Measurements from ENCODE around the gene SCAPER. TPM values are rescaled to one million over a fixed set of nuclear protein-coding genes. Genes with fewer than 3 reads are reported as not detected.

Gene SCAPER
- polyA plus RNA-seq, 4 donors: 8.1 to 25.9 (median 14.0) TPM

DNA sequence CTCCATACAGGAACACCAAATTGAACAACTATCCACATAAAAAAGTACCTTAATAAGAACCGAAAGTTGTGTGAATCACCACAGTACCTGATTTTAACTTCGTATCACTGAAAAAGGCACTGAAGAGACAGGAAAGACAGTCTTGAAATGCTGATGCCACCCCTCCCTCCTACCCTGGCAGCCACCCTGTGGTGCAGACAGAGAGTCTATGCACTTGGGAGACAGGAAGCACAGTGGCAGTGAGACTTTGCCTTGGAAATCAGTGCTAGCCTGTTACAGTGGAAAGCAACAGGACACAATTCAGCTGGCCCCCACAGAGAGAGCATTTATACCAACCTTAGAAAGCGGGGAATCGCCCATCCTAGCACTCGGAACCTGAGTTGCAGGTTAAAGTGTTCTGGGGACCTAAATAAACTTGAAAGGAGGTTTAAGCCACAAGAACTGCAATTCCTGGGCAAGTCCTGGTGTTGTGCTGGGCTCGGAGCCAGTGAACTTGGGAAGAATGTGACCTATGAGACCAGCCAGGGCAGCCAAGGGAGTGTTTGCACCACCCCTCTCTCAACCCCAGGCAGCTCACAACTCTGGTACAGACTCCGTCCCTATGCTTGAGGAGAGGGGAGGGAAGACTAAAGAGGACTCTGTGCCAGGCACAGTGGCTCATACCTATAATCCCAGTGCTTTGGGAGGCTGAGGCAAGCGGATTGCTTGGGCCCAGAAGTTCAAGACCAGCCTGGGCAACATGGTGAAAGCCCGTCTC is 328.4 kb downstream of the SCAPER start:
- H3K27ac ChIP-seq (ENCODE audit: low read depth in 1 of 3, low read length in 2 of 3): peak overlapping the region in 2 of 3 donors; percentile 51 to 88
- no peak overlapping the region for H3K4me3 ChIP-seq (ENCODE audit: low read depth in 1 of 3, low read length in 3 of 3)
- DNase-seq: peak; percentile 70 to 96
- H3K27me3 ChIP-seq (ENCODE audit: control insufficient read depth in 3 of 3, insufficient read depth in 3 of 3, low read length in 3 of 3): no peaks in the 10 kb centered on the region
- H3K36me3 ChIP-seq (ENCODE audit: control insufficient read depth in 3 of 3, insufficient read depth in 2 of 3, low read depth in 1 of 3, low read length in 3 of 3): peaks cover 0 to 9% (median 0%) of the 10 kb centered on the region in 3 donors
- 21 to 50% (median 50%) methylated on average over 9 of the region's 9 CpGs for WGBS, 3 donors
- no peak for FAIRE-seq
- H3K9me3 ChIP-seq (ENCODE audit: control insufficient read depth in 2 of 2, insufficient read depth in 1 of 2, low read depth in 1 of 2, low read length in 1 of 2): peaks cover 0 to 6% of the 10 kb centered on the region in 2 donors
- peaks cover 3 to 14% (median 4%) of the 10 kb centered on the region in 3 donors for H3K4me1 ChIP-seq (ENCODE audit: control insufficient read depth in 3 of 3, insufficient read depth in 2 of 3, low read depth in 1 of 3, low read length in 2 of 3)

DNA sequence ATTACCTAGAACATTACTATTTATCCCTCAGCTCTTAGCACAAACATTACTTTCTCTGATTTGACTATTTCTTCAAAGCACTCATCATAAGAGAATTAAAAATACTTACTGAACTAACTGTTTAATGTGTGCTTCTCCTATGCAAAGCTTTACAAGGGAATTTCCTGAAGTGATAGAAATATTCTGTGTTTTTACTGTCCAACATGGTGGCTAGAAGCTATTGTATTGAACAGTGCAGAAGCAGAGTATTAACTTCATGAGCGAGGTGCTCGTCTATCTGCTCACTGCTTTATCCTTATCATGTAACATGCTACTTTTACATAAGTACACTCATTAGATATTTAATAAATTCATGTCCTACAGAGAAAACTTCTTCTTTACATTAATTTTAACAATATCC is 329.5 kb downstream of the SCAPER start:
- WGBS, 3 donors: 88 to 96% (median 92%) methylated on average over 2 of the region's 2 CpGs
- peaks cover 0 to 3% of the 10 kb centered on the region in 2 donors for H3K9me3 ChIP-seq (ENCODE audit: control insufficient read depth in 2 of 2, insufficient read depth in 1 of 2, low read depth in 1 of 2, low read length in 1 of 2)
- no peak overlapping the region for H3K4me3 ChIP-seq (ENCODE audit: low read depth in 1 of 3, low read length in 3 of 3)
- DNase-seq (no peak), FAIRE-seq (no peak)
- peaks cover 3 to 14% (median 4%) of the 10 kb centered on the region in 3 donors for H3K4me1 ChIP-seq (ENCODE audit: control insufficient read depth in 3 of 3, insufficient read depth in 2 of 3, low read depth in 1 of 3, low read length in 2 of 3)
- H3K36me3 ChIP-seq (ENCODE audit: control insufficient read depth in 3 of 3, insufficient read depth in 2 of 3, low read depth in 1 of 3, low read length in 3 of 3): peaks cover 0 to 9% (median 0%) of the 10 kb centered on the region in 3 donors
- H3K27me3 ChIP-seq (ENCODE audit: control insufficient read depth in 3 of 3, insufficient read depth in 3 of 3, low read length in 3 of 3): no peaks in the 10 kb centered on the region
- H3K27ac ChIP-seq (ENCODE audit: low read depth in 1 of 3, low read length in 2 of 3): no peak overlapping the region

DNA sequence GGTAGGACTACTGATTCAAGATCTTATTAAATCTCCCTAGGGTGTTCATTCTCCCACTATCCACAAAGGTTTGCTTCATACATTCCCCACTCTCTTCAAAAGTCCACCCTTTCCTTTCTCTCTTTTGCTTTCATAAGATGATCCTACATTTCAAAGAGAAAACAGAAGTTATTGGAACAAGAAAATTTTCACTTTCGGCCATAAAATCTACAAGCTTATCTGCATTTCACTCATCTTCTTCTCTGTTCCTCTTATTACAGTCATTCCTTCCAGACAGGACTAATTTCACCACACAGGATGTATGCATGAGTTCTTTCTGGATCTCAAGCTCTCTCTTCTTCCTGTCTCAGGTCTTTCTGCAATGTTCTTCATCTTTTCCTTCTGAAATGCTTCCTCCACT is 329.9 kb downstream of the SCAPER start:
- no peak for FAIRE-seq
- no peak overlapping the region for H3K27ac ChIP-seq (ENCODE audit: low read depth in 1 of 3, low read length in 2 of 3)
- peaks cover 3 to 14% (median 4%) of the 10 kb centered on the region in 3 donors for H3K4me1 ChIP-seq (ENCODE audit: control insufficient read depth in 3 of 3, insufficient read depth in 2 of 3, low read depth in 1 of 3, low read length in 2 of 3)
- WGBS, 3 donors: 75 to 87% (median 85%) methylated on average over 1 of the region's 1 CpG
- no peak for DNase-seq
- H3K27me3 ChIP-seq (ENCODE audit: control insufficient read depth in 3 of 3, insufficient read depth in 3 of 3, low read length in 3 of 3): no peaks in the 10 kb centered on the region
- H3K4me3 ChIP-seq (ENCODE audit: low read depth in 1 of 3, low read length in 3 of 3): no peak overlapping the region
- peaks cover 0 to 9% (median 0%) of the 10 kb centered on the region in 3 donors for H3K36me3 ChIP-seq (ENCODE audit: control insufficient read depth in 3 of 3, insufficient read depth in 2 of 3, low read depth in 1 of 3, low read length in 3 of 3)
- peaks cover 0 to 3% of the 10 kb centered on the region in 2 donors for H3K9me3 ChIP-seq (ENCODE audit: control insufficient read depth in 2 of 2, insufficient read depth in 1 of 2, low read depth in 1 of 2, low read length in 1 of 2)

DNA sequence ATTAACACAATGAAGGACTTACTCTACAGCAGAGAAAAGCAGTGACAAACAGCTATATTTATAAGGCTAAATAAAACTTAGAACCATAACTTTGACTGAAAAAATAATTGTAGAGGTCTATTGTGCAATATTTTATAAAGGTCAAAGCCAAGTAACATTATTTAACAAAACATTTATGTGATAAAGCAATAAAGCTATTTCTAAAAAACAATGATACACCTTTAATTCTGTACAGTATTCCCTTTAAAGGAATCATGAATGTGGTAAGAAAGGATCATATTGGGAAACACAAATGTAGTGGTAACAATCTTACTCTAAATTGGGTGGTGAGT is 332.2 kb downstream of the SCAPER start:
- Histone ChIP-seq H3K27me3 (ENCODE audit: control insufficient read depth in 3 of 3, insufficient read depth in 3 of 3, low read length in 3 of 3) (no peaks in the 10 kb centered on the region), H3K36me3 (ENCODE audit: control insufficient read depth in 3 of 3, insufficient read depth in 2 of 3, low read depth in 1 of 3, low read length in 3 of 3) (peaks cover 0 to 5% (median 0%) of the 10 kb centered on the region in 3 donors), H3K27ac (ENCODE audit: low read depth in 1 of 3, low read length in 2 of 3) (no peak overlapping the region), H3K4me1 (ENCODE audit: control insufficient read depth in 3 of 3, insufficient read depth in 2 of 3, low read depth in 1 of 3, low read length in 2 of 3) (peaks cover 2 to 14% (median 3%) of the 10 kb centered on the region in 3 donors), H3K4me3 (ENCODE audit: low read depth in 1 of 3, low read length in 3 of 3) (no peak overlapping the region), H3K9me3 (ENCODE audit: control insufficient read depth in 2 of 2, insufficient read depth in 1 of 2, low read depth in 1 of 2, low read length in 1 of 2) (peaks cover 0 to 3% of the 10 kb centered on the region in 2 donors)
- FAIRE-seq (no peak), DNase-seq (no peak)

DNA sequence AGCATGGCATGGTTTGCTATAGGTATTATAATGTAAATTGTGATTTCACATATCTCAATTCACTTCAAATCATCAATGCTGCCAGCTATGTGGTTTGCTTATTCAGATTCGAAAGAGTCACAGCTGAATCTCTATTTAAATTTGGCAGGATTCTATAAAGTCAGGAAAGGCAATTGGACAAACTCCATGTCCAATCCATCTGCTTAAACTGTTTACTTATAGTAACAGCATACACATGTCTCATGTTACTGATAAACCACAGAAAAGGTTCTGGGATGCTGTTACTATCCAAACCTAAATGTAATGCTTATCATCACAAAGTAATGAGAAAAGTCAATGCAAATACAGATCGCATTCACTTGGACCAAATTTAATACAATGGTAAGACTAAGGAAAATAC is 338.9 kb downstream of the SCAPER start:
- H3K9me3 ChIP-seq (ENCODE audit: control insufficient read depth in 2 of 2, insufficient read depth in 1 of 2, low read depth in 1 of 2, low read length in 1 of 2): no peaks in the 10 kb centered on the region
- H3K36me3 ChIP-seq (ENCODE audit: control insufficient read depth in 3 of 3, insufficient read depth in 2 of 3, low read depth in 1 of 3, low read length in 3 of 3): no peaks in the 10 kb centered on the region
- no peak overlapping the region for H3K27ac ChIP-seq (ENCODE audit: low read depth in 1 of 3, low read length in 2 of 3)
- H3K27me3 ChIP-seq (ENCODE audit: control insufficient read depth in 3 of 3, insufficient read depth in 3 of 3, low read length in 3 of 3): no peaks in the 10 kb centered on the region
- FAIRE-seq (no peak), DNase-seq (no peak)
- H3K4me1 ChIP-seq (ENCODE audit: control insufficient read depth in 3 of 3, insufficient read depth in 2 of 3, low read depth in 1 of 3, low read length in 2 of 3): no peaks in the 10 kb centered on the region
- H3K4me3 ChIP-seq (ENCODE audit: low read depth in 1 of 3, low read length in 3 of 3): no peak overlapping the region
- WGBS, 3 donors: 66 to 93% (median 90%) methylated on average over 2 of the region's 2 CpGs

DNA sequence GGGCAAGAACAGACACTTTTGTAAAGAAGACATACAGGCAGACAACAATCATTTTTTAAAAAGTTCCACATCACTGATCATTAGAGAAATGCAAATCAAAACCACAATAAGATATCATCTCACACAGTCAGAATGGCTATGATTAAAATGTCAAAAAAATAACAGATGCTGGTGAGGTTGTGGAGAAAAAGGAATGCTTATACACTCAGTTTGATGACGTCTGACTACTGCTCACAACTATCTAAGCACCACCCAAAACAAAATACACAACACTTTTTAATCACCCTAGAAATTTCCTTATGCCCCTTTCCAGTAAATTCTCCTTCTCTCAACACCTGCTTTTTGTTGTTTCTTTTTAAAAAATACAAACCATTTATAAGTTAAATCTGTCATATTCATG is 339.8 kb downstream of the SCAPER start:
- H3K9me3 ChIP-seq (ENCODE audit: control insufficient read depth in 2 of 2, insufficient read depth in 1 of 2, low read depth in 1 of 2, low read length in 1 of 2): no peaks in the 10 kb centered on the region
- DNase-seq (no peak), FAIRE-seq (no peak)
- WGBS, 3 donors: 47 to 63% (median 59%) methylated on average over 1 of the region's 1 CpG
- H3K4me1 ChIP-seq (ENCODE audit: control insufficient read depth in 3 of 3, insufficient read depth in 2 of 3, low read depth in 1 of 3, low read length in 2 of 3): no peaks in the 10 kb centered on the region
- H3K4me3 ChIP-seq (ENCODE audit: low read depth in 1 of 3, low read length in 3 of 3): no peak overlapping the region
- H3K27me3 ChIP-seq (ENCODE audit: control insufficient read depth in 3 of 3, insufficient read depth in 3 of 3, low read length in 3 of 3): no peaks in the 10 kb centered on the region
- no peak overlapping the region for H3K27ac ChIP-seq (ENCODE audit: low read depth in 1 of 3, low read length in 2 of 3)
- H3K36me3 ChIP-seq (ENCODE audit: control insufficient read depth in 3 of 3, insufficient read depth in 2 of 3, low read depth in 1 of 3, low read length in 3 of 3): no peaks in the 10 kb centered on the region

DNA sequence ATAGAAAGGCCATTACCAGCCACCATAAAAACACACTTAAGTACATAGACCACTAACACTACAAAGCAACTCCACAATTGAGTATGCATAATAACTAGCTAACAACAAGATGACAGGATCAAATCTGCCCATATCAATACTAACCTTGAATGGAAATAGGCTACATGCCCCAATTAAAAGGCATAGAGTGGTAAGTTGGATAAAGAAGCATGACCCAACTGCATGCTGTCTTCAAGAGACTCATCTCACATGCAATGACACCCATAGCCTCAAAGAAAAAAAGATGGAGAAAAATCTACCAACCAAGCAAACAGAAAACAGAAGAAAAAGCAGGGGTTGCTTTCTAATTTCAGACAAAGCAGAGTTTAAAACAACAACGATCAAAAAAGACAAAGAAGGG is 349.9 kb downstream of the SCAPER start:
- DNase-seq (no peak), FAIRE-seq (no peak)
- Histone ChIP-seq H3K9me3 (ENCODE audit: control insufficient read depth in 2 of 2, insufficient read depth in 1 of 2, low read depth in 1 of 2, low read length in 1 of 2) (no peaks in the 10 kb centered on the region), H3K4me3 (ENCODE audit: low read depth in 1 of 3, low read length in 3 of 3) (no peak overlapping the region), H3K27ac (ENCODE audit: low read depth in 1 of 3, low read length in 2 of 3) (no peak overlapping the region), H3K4me1 (ENCODE audit: control insufficient read depth in 3 of 3, insufficient read depth in 2 of 3, low read depth in 1 of 3, low read length in 2 of 3) (no peaks in the 10 kb centered on the region), H3K27me3 (ENCODE audit: control insufficient read depth in 3 of 3, insufficient read depth in 3 of 3, low read length in 3 of 3) (no peaks in the 10 kb centered on the region), H3K36me3 (ENCODE audit: control insufficient read depth in 3 of 3, insufficient read depth in 2 of 3, low read depth in 1 of 3, low read length in 3 of 3) (peaks cover 0 to 13% (median 0%) of the 10 kb centered on the region in 3 donors)
- 91 to 95% (median 93%) methylated on average over 1 of the region's 1 CpG for WGBS, 3 donors

DNA sequence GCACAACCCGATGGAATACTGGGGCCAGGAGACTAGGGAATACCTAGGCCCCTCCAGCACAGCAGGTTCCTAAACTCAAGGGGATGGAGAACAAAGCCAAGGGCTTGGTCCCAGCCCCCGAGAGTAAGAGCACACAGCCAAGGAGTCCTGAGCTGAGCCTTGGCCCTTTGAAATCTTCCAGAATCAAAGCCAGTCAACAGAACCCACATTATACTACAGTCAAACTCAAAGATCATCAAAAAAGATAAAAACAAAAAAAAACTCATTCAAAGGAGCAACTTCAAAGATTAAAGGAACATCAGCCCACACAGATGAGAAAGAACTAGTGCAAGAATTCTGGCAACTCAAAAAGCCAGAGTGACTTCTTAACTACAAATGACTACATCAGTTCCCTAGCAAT is 351.6 kb downstream of the SCAPER start:
- H3K9me3 ChIP-seq (ENCODE audit: control insufficient read depth in 2 of 2, insufficient read depth in 1 of 2, low read depth in 1 of 2, low read length in 1 of 2): no peaks in the 10 kb centered on the region
- H3K27ac ChIP-seq (ENCODE audit: low read depth in 1 of 3, low read length in 2 of 3): no peak overlapping the region
- DNase-seq (no peak), FAIRE-seq (no peak)
- no peak overlapping the region for H3K4me3 ChIP-seq (ENCODE audit: low read depth in 1 of 3, low read length in 3 of 3)
- H3K36me3 ChIP-seq (ENCODE audit: control insufficient read depth in 3 of 3, insufficient read depth in 2 of 3, low read depth in 1 of 3, low read length in 3 of 3): peaks cover 0 to 13% (median 0%) of the 10 kb centered on the region in 3 donors
- H3K4me1 ChIP-seq (ENCODE audit: control insufficient read depth in 3 of 3, insufficient read depth in 2 of 3, low read depth in 1 of 3, low read length in 2 of 3): no peaks in the 10 kb centered on the region
- WGBS, 3 donors: 72 to 91% (median 84%) methylated on average over 2 of the region's 2 CpGs
- no peaks in the 10 kb centered on the region for H3K27me3 ChIP-seq (ENCODE audit: control insufficient read depth in 3 of 3, insufficient read depth in 3 of 3, low read length in 3 of 3)

DNA sequence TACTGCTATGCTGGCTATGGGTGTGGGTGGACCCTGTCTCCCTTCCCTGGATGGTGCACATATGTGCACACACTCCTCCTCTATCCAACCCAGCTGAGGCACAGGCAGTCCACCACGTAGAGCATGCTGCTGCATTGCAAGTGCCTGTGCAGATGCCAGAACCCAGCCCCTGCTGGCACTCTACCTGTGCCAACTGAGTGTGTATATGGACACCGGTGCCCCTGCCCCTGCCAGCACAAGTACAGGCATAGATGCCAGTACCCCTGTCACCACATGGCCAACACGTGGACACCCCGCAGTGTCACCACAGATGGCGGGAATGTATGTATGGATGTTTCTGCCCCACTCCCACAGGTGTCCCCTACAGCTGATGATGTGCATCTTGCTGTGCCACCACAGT is 352.0 kb downstream of the SCAPER start:
- peaks cover 0 to 13% (median 0%) of the 10 kb centered on the region in 3 donors for H3K36me3 ChIP-seq (ENCODE audit: control insufficient read depth in 3 of 3, insufficient read depth in 2 of 3, low read depth in 1 of 3, low read length in 3 of 3)
- WGBS, 3 donors: 94 to 95% (median 94%) methylated on average over 5 of the region's 5 CpGs
- no peak overlapping the region for H3K4me3 ChIP-seq (ENCODE audit: low read depth in 1 of 3, low read length in 3 of 3)
- no peaks in the 10 kb centered on the region for H3K4me1 ChIP-seq (ENCODE audit: control insufficient read depth in 3 of 3, insufficient read depth in 2 of 3, low read depth in 1 of 3, low read length in 2 of 3)
- no peak overlapping the region for H3K27ac ChIP-seq (ENCODE audit: low read depth in 1 of 3, low read length in 2 of 3)
- no peak for FAIRE-seq
- no peak for DNase-seq
- no peaks in the 10 kb centered on the region for H3K27me3 ChIP-seq (ENCODE audit: control insufficient read depth in 3 of 3, insufficient read depth in 3 of 3, low read length in 3 of 3)
- H3K9me3 ChIP-seq (ENCODE audit: control insufficient read depth in 2 of 2, insufficient read depth in 1 of 2, low read depth in 1 of 2, low read length in 1 of 2): no peaks in the 10 kb centered on the region

Data from small intestine (tissue), 7 donors.